Pancreas (tissue), 10 donors: ENCODE results near the gene SFTPB. TPM values are rescaled to one million over a fixed set of nuclear protein-coding genes. Genes with fewer than 3 reads are reported as not detected.
"Not testable (repeated sequence)": the region's sequence is repeated elsewhere in the genome, so short reads cannot be mapped to it uniquely, and the experiment has no call there.

Experiments
- ATAC-seq, 4 donors: fragments of 200-7000 bp; cut with Tn5 transposase; one replicate each; pipeline versions ENCODE4 v1.8.0 to v1.9.1; 2020; ENCODE audit warnings: mild to moderate bottlenecking in 4 of 4, moderate library complexity in 4 of 4
- DNase-seq, 6 donors: peaks; one replicate each; pipeline ENCODE4 v3.0.0-alpha.2; 2020
- FAIRE-seq: peaks from 2 replicates; lab custom pipeline; 2012; peaks lifted over from hg19 to GRCh38; lab: Jason Lieb, UNC
- H3K27ac ChIP-seq, 4 donors: fragments of 200-600 bp; sonication (generic); 1 replicate in 3 of 4; 2 replicates in 1 of 4; pipeline versions ENCODE4 v1.5.0 to v1.8.0; 2020
- H3K27me3 ChIP-seq, 4 donors: fragments of 200-600 bp; one replicate each; pipeline ENCODE4 v1.8.0; 2021
- H3K36me3 ChIP-seq, 3 donors: fragments of 200-600 bp; sonication (generic) in 1 of 3; one replicate each; pipeline versions ENCODE4 v1.5.0 to v1.8.0; 2020 to 2021
- H3K4me1 ChIP-seq, 3 donors: fragments of 200-600 bp; one replicate each; pipeline ENCODE4 v1.8.0; 2021
- H3K4me3 ChIP-seq, 4 donors: fragments of 200-600 bp; sonication (generic) in 2 of 4; one replicate each; pipeline versions ENCODE4 v1.5.0 to v1.8.0; 2020 to 2021
- H3K9me3 ChIP-seq, 4 donors: fragments of 200-600 bp; one replicate each; pipeline ENCODE4 v1.8.0; 2021
- CTCF ChIP-seq, 4 donors: fragments of 200-600 bp; sonication (generic) in 3 of 4; IDR thresholded peaks; one replicate each; pipeline versions ENCODE4 v1.5.0 to v1.8.0; 2021; ENCODE audit warnings: antibody characterized with exemption in 4 of 4
- WGBS, 2 donors: extraction: QIAGEN DNeasy Blood & Tissue Kit; methylation state at CpG; one replicate each; pipeline ENCODE4 v1.1.7; 2013; 5-methylcytosine and 5-hydroxymethylcytosine counted together
- intact Hi-C, 3 donors: fragments of 100-400 bp; cut with DNase I; formaldehyde crosslinking; loops; one replicate each; pipeline versions ENCODE4 v1.11.1 to v1.14.2; 2022
- polyA plus RNA-seq, 2 donors: library from polyadenylated mRNA; stranded (reverse); fragments of 200-250 nt; gene quantifications; one replicate each; pipeline ENCODE4 v1.2.3, GENCODE V29; 2013
- total RNA-seq, 6 donors: library from RNA; stranded (reverse); fragmentation: NEBNext Ultra II Directional in 4 of 6; extraction: Animal tissue kit (Norgen Biotek cat#: 25700) in 4 of 6; gene quantifications; one replicate each; pipeline versions ENCODE4 v1.2.1 to v1.2.4, GENCODE V29; 2021 to 2023
- donor health status: healthy with polysubstance abuse.
- donor health status: DM: no; HTN: no; CAD: no; lungs with moderate emphysema.
- donor health status: DM: no; HTN: no; CAD: no.
- donor health status: control.
- donor health status: control.
- donor health status: Bipolar disorder and iron deficiency.
- donor health status: DM: yes; HTN: yes; CAD: no.
- donor health status: DM: no; HTN: no; CAD: no.
- donor health status: DM: no; HTN: no; CAD: no.
- donor health status: DM: yes; HTN: yes; CAD: no.

The SFTPB gene
- total and polyA plus RNA-seq, 8 donors = 0.14 to 21.6 (median 2.0) TPM; not detected in 4

- 80 to 87% methylated on average over 2 of the region's 2 CpGs for WGBS, 2 donors
- FAIRE-seq (no peak), DNase-seq (no peak), ATAC-seq (no peak)
- no peaks in the 10 kb centered on the region for H3K4me1 ChIP-seq
- no peaks in the 10 kb centered on the region for H3K27me3 ChIP-seq
- H3K36me3 ChIP-seq = peaks cover 0 to 87% (median 26%) of the 10 kb centered on the region in 3 donors
- intact Hi-C loops = no loop called here
- H3K4me3 ChIP-seq = no peak overlapping the region
- H3K27ac ChIP-seq = no peak overlapping the region
- H3K9me3 ChIP-seq = no peaks in the 10 kb centered on the region
- TF ChIP-seq CTCF (IDR thresholded peaks at IDR 0.05) = no peak
Observed at GRCh38 chr2:85628658-85629057, 39.3 kb downstream of the SFTPB start.

DNA sequence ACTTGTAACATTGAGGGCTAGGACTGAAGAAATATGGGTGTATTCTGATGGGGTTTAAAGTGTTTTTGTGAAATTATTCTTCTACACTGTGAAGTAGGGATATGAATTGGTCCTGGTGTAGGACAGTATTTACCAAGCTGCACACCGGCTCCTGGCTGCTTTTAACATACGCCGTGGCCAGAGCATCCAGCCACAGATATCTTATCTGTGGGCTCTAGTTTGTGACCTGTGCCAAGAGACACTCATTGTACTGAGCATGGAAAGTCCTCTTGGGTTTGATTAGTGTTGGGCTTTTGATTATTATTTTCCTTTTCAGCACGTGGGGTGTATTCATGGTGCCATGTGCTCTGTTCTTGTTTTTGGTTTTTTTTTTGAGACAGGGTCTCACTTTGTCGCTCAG is 44.0 kb downstream of the SFTPB start:
- peaks cover 0 to 91% (median 45%) of the 10 kb centered on the region in 3 donors for H3K36me3 ChIP-seq
- TF ChIP-seq CTCF (IDR thresholded peaks at IDR 0.05) = no peak
- no peak for DNase-seq
- no peak overlapping the region for H3K27ac ChIP-seq
- H3K4me3 ChIP-seq = no peak overlapping the region
- H3K27me3 ChIP-seq = no peaks in the 10 kb centered on the region
- no peaks in the 10 kb centered on the region for H3K4me1 ChIP-seq
- H3K9me3 ChIP-seq = no peaks in the 10 kb centered on the region
- ATAC-seq = no peak
- FAIRE-seq = no peak
- 64 to 67% methylated on average over 5 of the region's 5 CpGs for WGBS, 2 donors
- intact Hi-C loops = no loop called here

- Histone ChIP-seq H3K27me3 (no peaks in the 10 kb centered on the region), H3K9me3 (no peaks in the 10 kb centered on the region), H3K4me1 (peaks cover 5 to 11% (median 6%) of the 10 kb centered on the region in 3 donors), H3K27ac (no peak overlapping the region), H3K36me3 (peaks cover 0 to 69% (median 45%) of the 10 kb centered on the region in 3 donors), H3K4me3 (no peak overlapping the region)
- FAIRE-seq (no peak), DNase-seq (peak in 1 of 6 donors; percentile 4), ATAC-seq (no peak)
- TF ChIP-seq CTCF (IDR thresholded peaks at IDR 0.05) = no peak
- WGBS, 2 donors = 94 to 95% methylated on average over 1 of the region's 1 CpG
- intact Hi-C loops = no loop called here
Observed at GRCh38 chr2:85621338-85621737, 46.7 kb downstream of the SFTPB start.

DNA sequence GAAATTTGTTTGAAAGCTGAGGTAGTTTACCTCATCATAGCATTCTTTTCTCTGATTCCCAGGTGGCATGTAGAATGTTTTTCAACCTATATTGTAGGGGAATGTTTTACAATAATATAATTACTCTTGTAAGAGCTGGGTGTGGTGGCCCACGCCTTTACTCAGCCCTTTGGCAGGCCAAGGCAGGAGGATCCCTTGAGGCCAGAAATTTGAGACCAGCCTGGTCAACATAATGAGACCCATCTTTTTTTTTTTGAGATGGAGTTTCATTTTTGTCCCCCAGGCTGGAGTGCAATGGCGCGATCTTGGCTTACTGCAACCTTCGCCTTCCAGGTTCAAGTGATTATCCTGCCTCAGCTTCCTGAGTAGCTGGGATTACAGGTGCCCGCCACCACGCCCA is 48.4 kb downstream of the SFTPB start:
- Histone ChIP-seq H3K27ac (no peak overlapping the region), H3K27me3 (no peaks in the 10 kb centered on the region), H3K9me3 (no peaks in the 10 kb centered on the region), H3K36me3 (peaks cover 0 to 52% (median 30%) of the 10 kb centered on the region in 3 donors), H3K4me1 (peaks cover 5 to 11% (median 9%) of the 10 kb centered on the region in 3 donors), H3K4me3 (no peak overlapping the region)
- no peak for TF ChIP-seq CTCF (IDR thresholded peaks at IDR 0.05)
- peak in 1 of 6 donors; percentile 8 for DNase-seq
- 94 to 96% methylated on average over 6 of the region's 6 CpGs for WGBS, 2 donors
- intact Hi-C loops = no loop called here
- ATAC-seq = no peak
- no peak for FAIRE-seq

DNA sequence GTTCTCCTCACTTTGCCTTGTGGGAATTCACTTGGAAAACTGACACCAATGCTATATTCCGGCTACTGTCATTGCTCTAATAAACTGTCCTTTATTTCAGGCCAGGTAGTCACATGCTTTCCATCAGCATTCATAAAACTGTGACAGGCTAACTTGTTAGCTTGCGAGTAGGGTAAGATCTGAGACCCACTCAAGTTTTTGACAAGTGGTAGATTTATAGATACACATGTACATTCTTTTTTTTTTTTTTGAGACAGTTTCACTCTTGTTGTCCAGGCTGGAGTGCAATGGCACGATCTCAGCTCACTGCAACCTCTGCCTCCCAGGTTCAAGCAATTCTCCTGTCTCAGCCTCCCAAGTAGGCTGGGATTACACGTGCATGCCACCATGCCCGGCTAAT is 50.3 kb downstream of the SFTPB start:
- Histone ChIP-seq H3K36me3 (peaks cover 0 to 33% (median 14%) of the 10 kb centered on the region in 3 donors), H3K4me1 (peaks cover 5 to 11% (median 9%) of the 10 kb centered on the region in 3 donors)
- ATAC-seq, H3K4me3 ChIP-seq, FAIRE-seq, H3K27ac ChIP-seq, intact Hi-C loops, H3K27me3 ChIP-seq, H3K9me3 ChIP-seq, DNase-seq: not testable (repeated sequence)
- 77 to 79% methylated on average over 5 of the region's 5 CpGs for WGBS, 2 donors
